Measurements from ENCODE around the gene SAC3D1.
"Not testable (repeated sequence)": the region's sequence is repeated elsewhere in the genome, so short reads cannot be mapped to it uniquely, and the experiment has no call there.

Gene SAC3D1

DNA sequence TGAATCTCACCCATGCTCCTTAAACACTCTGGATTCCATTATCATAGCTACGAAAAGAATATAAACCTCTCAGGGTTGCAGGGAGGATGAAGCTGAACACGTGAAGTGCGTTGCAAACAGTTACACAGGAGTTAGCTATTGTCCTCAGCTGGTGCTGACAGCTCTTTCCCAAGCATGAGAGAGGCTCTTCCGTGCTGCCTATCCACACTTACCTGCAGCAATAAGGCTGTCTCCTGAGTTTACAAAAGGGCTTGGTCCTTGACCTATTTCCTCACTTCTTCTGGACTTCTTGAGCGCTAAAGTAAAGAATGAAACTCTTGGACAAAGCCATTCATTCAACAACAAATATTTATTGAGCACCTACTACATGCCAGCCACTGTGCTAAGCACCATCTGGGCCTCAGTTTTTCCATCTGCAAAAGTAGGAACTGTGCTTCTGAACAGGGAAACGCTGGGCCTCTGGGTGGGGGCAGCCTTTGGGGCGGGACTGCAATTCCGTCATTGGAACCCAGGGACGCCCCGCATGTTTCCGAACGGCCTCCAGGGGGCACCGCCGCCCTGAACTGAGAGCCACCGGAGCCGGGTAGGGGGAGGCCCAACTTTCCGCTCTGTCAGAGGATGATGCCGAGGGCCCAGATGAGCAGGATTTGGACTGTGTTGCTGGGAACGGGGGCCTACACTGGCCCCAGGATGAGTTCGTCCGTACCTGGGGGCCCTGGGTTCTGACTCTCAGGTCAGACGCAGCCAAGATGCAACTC is 27.7 kb upstream of the SAC3D1 start:
- Histone ChIP-seq H3K9me3 (ENCODE audit: control insufficient read depth, low read length) (no peaks in the 10 kb centered on the region), H3K9ac (ENCODE audit: low read length) (peak overlapping the region; percentile 91), H3K27me3 (ENCODE audit: control insufficient read depth, insufficient read depth, low read length) (no peaks in the 10 kb centered on the region), H3K36me3 (ENCODE audit: control insufficient read depth, insufficient read depth, low read length) (peaks cover 1% of the 10 kb centered on the region), H3K4me1 (ENCODE audit: control insufficient read depth, insufficient read depth, low read length) (peaks cover 10% of the 10 kb centered on the region), H3K4me3 (ENCODE audit: low read length) (peak overlapping the region; percentile 96)

DNA sequence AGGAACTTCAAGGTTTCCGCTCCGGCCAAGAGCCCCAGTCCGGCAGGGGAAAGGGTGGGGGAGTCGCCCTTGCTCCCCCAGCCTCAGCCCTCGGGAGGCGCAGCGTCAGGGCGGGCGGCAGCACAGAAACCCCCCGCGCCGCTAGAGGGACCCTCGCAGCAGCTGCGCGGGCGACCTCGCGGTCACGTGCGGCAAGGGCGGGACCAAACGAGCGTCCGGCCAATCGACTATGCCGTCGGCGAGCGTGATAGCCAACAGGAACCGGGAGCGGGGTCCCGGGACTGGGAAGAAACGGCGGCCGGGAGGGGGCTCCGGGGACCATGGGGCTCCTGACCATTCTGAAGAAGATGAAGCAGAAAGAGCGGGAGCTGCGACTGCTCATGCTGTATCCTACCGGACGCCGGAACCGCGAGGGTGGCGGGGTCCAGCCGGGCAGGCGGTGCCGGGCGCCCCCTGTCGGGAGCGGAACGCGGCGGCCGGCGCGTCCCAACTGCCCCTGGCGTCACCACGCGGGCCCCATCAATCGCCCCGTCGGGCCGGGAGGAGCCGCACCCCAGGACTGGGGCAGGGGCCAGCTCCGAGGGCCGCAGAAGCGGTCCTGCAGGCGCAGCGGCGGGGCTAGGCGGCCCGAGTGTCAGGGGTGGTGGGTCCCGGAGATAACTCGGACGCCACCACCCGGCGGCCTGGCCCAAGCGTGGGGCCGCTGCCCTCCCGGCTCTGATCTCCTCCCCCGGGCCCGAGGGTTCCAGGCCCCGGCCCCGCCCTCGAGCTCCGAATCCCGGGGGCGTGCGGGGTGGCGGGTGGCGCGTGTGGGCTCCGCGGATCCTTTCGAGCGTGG is 26.9 kb upstream of the SAC3D1 start, which contains the start of gene ARL2:
ARL2 (plus strand) TSS at position 273 of the 838 bp plus-strand sequence; CDS start at position 321, 48 bp downstream.
- H3K4me1 ChIP-seq (ENCODE audit: control insufficient read depth, insufficient read depth, low read length) = peaks cover 10% of the 10 kb centered on the region
- peak within 1 kb of the TSS; percentile 91 for H3K9ac ChIP-seq (ENCODE audit: low read length)
- H3K27me3 ChIP-seq (ENCODE audit: control insufficient read depth, insufficient read depth, low read length) = no peaks in the 10 kb centered on the region
- H3K4me3 ChIP-seq (ENCODE audit: low read length) = peak within 1 kb of the TSS; percentile 96
- peaks cover 6% of the 10 kb centered on the region for H3K36me3 ChIP-seq (ENCODE audit: control insufficient read depth, insufficient read depth, low read length)
- H3K9me3 ChIP-seq (ENCODE audit: control insufficient read depth, low read length) = no peaks in the 10 kb centered on the region

DNA sequence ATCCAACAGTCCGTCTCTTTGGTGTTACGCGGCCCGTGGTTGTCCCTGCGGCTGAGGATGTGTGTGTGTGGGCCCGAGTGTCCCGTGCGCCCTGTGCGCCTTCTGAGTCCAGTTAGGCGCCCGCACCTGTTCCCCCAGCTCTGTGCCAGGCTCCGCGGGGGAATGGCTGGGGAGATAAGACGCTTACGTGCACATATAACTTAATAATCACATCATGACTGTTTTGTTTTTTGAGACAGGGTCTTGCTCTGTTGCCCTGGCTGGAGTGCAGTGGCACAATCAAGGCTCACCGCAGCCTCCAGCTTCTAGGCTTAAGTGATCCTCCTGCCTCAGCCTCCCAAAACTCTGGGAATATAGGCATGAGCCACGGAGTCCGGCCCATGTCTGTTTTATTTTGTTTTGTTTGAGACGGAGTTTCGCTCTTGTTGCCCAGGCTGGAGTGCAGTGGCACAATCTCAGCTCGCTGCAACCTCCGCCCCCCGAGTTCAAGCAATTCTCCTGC is 26.2 kb upstream of the SAC3D1 start:
- H3K36me3 ChIP-seq (ENCODE audit: control insufficient read depth, insufficient read depth, low read length) = peaks cover 6% of the 10 kb centered on the region
- peak overlapping the region; percentile 91 for H3K9ac ChIP-seq (ENCODE audit: low read length)
- no peaks in the 10 kb centered on the region for H3K9me3 ChIP-seq (ENCODE audit: control insufficient read depth, low read length)
- H3K27me3 ChIP-seq (ENCODE audit: control insufficient read depth, insufficient read depth, low read length) = no peaks in the 10 kb centered on the region
- peak overlapping the region; percentile 96 for H3K4me3 ChIP-seq (ENCODE audit: low read length)
- H3K4me1 ChIP-seq (ENCODE audit: control insufficient read depth, insufficient read depth, low read length) = peaks cover 10% of the 10 kb centered on the region

DNA sequence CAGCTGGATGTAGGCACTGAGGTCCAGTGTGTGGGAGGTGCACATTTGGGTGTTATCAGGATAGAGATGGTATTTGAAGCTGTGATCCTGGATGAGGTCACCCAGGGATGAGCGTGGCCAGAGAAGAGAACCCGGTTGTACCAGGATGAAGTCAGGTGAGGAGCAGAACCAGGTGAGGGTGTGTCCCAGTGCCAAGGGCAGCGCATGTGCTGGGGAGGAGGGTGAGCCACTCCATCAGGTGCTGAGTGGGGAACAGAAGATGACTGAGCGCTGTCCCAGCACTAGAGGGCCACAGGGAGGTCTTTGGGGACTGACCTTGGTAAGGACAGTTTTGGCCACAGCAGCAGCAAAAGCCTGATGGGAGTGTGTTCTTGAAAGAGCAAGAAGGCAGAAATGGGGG is 24.3 kb upstream of the SAC3D1 start:
- Histone ChIP-seq H3K9ac (ENCODE audit: low read length) (no peak overlapping the region), H3K4me3 (ENCODE audit: low read length) (no peak overlapping the region), H3K27me3 (ENCODE audit: control insufficient read depth, insufficient read depth, low read length) (no peaks in the 10 kb centered on the region), H3K9me3 (ENCODE audit: control insufficient read depth, low read length) (no peaks in the 10 kb centered on the region), H3K4me1 (ENCODE audit: control insufficient read depth, insufficient read depth, low read length) (peaks cover 10% of the 10 kb centered on the region), H3K36me3 (ENCODE audit: control insufficient read depth, insufficient read depth, low read length) (peaks cover 6% of the 10 kb centered on the region)

DNA sequence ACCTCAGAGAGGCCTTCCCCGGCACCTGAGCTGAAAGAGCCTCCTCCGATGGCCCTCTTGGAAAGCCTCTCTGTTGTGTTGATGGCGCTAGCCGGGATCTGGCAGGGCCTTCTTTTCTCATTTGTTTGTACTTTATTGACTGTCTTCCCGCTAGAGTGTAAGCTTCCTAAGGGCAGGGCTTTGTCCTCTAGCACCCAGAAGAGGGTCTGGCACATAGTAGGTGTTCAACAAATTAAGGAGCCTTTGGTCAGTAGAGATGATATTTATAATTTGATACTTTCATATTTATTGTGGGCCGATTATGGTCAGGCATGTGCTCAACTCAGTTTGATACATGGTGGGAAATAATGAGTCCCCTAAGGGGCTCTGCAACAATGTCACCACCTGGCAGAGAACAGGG is 23.1 kb upstream of the SAC3D1 start:
- H3K4me3 ChIP-seq (ENCODE audit: low read length) = no peak overlapping the region
- H3K9me3 ChIP-seq (ENCODE audit: control insufficient read depth, low read length) = no peaks in the 10 kb centered on the region
- H3K9ac ChIP-seq (ENCODE audit: low read length) = no peak overlapping the region
- peaks cover 8% of the 10 kb centered on the region for H3K4me1 ChIP-seq (ENCODE audit: control insufficient read depth, insufficient read depth, low read length)
- peaks cover 6% of the 10 kb centered on the region for H3K36me3 ChIP-seq (ENCODE audit: control insufficient read depth, insufficient read depth, low read length)
- H3K27me3 ChIP-seq (ENCODE audit: control insufficient read depth, insufficient read depth, low read length) = no peaks in the 10 kb centered on the region

DNA sequence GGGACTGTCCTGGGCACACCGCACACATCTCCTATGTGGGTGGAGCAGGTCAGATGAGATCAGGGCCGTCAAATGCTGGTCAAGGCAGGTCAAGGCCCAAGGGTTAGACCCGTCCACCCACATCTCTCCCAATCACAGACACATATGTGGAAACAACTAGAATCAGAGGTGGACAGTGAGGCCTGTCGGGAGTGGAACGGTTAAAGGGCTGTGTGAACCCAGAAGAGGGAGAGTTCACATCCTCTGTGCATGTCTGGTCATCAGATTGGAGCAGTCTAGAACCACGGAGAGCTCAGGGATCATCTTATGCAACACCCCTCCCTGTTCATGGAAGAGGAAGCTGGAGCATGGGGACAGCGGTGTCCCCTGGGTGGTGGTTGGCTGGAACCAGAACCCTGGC is 21.2 kb upstream of the SAC3D1 start:
- Histone ChIP-seq H3K27me3 (ENCODE audit: control insufficient read depth, insufficient read depth, low read length) (no peaks in the 10 kb centered on the region), H3K4me3 (ENCODE audit: low read length) (no peak overlapping the region), H3K36me3 (ENCODE audit: control insufficient read depth, insufficient read depth, low read length) (peaks cover 6% of the 10 kb centered on the region), H3K9me3 (ENCODE audit: control insufficient read depth, low read length) (no peaks in the 10 kb centered on the region), H3K4me1 (ENCODE audit: control insufficient read depth, insufficient read depth, low read length) (peaks cover under 1% of the 10 kb centered on the region), H3K9ac (ENCODE audit: low read length) (no peak overlapping the region)

DNA sequence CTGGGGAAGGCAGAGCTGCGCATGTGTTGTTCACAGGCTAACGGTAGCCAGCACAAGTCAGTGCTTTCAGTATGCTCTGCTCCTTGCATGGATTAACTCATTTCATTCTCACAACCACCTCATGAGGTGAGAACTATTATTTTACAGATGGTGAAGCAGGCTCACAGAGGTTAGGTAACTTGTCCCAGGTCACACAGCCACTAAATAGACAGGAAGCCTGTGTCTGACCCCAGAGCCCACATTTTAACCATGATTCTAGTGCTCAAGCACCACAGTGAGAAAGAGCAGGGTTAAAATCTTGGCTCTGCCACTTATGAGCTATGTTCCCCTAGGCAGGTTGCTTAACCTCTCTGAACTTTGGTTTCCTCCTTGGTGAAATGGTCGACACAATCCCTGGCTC is 20.0 kb upstream of the SAC3D1 start:
- Histone ChIP-seq H3K4me1 (ENCODE audit: control insufficient read depth, insufficient read depth, low read length) (no peaks in the 10 kb centered on the region), H3K9ac (ENCODE audit: low read length) (no peak overlapping the region), H3K4me3 (ENCODE audit: low read length) (no peak overlapping the region), H3K36me3 (ENCODE audit: control insufficient read depth, insufficient read depth, low read length) (peaks cover 6% of the 10 kb centered on the region), H3K9me3 (ENCODE audit: control insufficient read depth, low read length) (no peaks in the 10 kb centered on the region), H3K27me3 (ENCODE audit: control insufficient read depth, insufficient read depth, low read length) (no peaks in the 10 kb centered on the region)

DNA sequence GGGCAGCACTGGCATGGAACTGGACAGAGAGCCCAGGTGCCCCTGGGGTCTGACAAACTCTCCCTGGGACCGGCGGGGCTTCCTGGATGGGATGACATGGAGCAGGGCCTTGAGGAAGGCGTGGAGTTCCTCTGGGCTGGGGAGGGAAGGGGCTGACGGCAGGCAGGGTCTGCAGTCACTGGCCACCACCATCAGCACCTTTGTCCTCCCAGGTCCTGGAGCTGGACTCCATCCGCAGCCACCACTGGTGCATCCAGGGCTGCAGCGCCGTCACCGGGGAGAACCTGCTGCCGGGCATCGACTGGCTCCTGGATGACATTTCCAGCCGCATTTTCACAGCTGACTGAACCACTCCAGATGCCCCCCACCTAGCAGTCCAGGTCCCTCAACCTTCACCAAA is 19.5 kb upstream of the SAC3D1 start:
- Histone ChIP-seq H3K9me3 (ENCODE audit: control insufficient read depth, low read length) (no peaks in the 10 kb centered on the region), H3K4me1 (ENCODE audit: control insufficient read depth, insufficient read depth, low read length) (no peaks in the 10 kb centered on the region), H3K36me3 (ENCODE audit: control insufficient read depth, insufficient read depth, low read length) (peaks cover 6% of the 10 kb centered on the region), H3K27me3 (ENCODE audit: control insufficient read depth, insufficient read depth, low read length) (no peaks in the 10 kb centered on the region), H3K4me3 (ENCODE audit: low read length) (no peak overlapping the region), H3K9ac (ENCODE audit: low read length) (no peak overlapping the region)

DNA sequence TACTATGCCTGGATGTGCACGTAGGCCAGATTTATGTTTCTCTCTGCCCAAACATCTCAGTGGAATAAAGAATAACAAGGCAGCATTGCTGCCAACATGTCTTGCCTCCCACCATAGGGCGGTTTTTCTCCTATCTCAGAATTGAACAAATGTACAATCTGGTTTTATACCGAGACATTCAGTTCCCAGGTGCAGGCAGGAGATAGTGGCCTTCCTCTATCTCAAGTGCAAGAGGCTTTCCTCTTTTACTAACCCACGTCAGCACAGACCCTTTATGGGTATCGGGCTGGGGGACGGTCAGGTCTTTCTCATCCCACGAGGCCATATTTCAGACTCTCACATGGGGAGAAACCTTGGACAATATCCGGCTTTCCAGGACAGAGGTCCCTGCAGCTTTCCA is 17.5 kb upstream of the SAC3D1 start:
- H3K4me3 ChIP-seq (ENCODE audit: low read length); H3K4me1 ChIP-seq (ENCODE audit: control insufficient read depth, insufficient read depth, low read length); H3K27me3 ChIP-seq (ENCODE audit: control insufficient read depth, insufficient read depth, low read length); H3K36me3 ChIP-seq (ENCODE audit: control insufficient read depth, insufficient read depth, low read length); H3K9me3 ChIP-seq (ENCODE audit: control insufficient read depth, low read length); H3K9ac ChIP-seq (ENCODE audit: low read length): not testable (repeated sequence)

DNA sequence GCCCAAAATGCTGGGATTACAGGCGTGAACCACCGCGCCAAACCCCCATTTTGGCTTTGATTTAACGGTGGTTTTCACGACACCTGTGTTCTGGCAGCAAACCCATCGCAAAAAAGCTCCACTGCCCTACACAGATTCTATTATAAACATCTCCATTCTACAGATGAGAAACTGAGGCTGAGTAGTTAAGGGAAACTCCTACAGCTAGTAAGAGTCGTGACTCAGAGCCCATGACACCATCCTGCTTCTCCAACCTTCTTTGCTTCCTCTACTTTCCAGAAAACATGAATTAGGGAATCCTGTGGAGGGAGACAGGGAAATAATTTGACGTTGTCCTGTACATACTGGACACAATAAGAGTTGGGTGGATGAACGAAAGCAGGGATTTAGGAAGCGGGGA is 14.2 kb upstream of the SAC3D1 start:
- Histone ChIP-seq H3K9me3 (ENCODE audit: control insufficient read depth, low read length) (no peaks in the 10 kb centered on the region), H3K36me3 (ENCODE audit: control insufficient read depth, insufficient read depth, low read length) (no peaks in the 10 kb centered on the region), H3K9ac (ENCODE audit: low read length) (no peak overlapping the region), H3K27me3 (ENCODE audit: control insufficient read depth, insufficient read depth, low read length) (no peaks in the 10 kb centered on the region), H3K4me3 (ENCODE audit: low read length) (peak overlapping the region; percentile 50), H3K4me1 (ENCODE audit: control insufficient read depth, insufficient read depth, low read length) (peaks cover 5% of the 10 kb centered on the region)

DNA sequence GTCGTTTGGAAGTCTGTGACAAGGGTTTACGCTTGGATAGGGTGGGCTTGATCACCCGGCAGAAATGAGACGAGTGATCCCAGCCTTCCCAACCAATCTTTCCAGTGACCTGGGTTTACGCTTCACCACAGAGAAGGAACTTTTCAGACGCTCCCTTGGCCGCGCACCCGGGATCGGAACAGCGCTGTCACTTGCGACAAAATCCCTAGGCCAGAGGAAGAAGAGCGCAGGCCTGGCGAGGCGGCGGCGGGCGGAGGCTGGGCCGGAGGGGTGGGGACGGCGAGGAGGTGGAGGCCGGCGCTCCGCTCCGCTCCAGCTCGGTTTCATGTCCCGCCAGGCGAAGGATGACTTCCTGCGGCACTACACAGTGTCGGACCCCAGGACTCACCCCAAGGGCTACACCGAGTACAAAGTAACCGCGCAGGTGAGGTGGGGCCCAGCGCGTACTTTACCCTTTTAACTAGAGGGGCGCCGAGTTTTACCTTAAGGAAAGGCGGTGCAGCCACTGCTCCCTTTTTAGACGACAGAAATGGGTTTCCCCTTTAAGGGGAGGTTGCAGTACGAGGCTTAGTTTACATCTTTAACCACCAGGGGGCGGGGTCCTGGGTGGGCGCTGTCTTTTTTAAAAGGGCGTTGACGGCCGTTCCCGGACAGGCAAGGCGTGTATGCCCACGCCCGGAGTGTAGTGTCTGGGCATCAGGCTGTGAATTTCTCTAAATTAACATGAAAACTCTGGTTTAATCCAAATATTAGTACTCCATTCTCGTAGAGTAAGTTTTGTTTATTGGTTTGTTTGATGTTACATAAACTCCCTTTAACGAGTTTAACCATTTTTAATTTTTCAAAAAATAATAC is 13.6 kb upstream of the SAC3D1 start, which contains the start of gene SNX15:
SNX15 (plus strand) TSS at position 227 of the 855 bp plus-strand sequence; CDS start at position 326, 99 bp downstream.
- Histone ChIP-seq H3K9me3 (ENCODE audit: control insufficient read depth, low read length) (no peaks in the 10 kb centered on the region), H3K4me3 (ENCODE audit: low read length) (peak within 1 kb of the TSS; percentile 50), H3K4me1 (ENCODE audit: control insufficient read depth, insufficient read depth, low read length) (peaks cover 5% of the 10 kb centered on the region), H3K36me3 (ENCODE audit: control insufficient read depth, insufficient read depth, low read length) (no peaks in the 10 kb centered on the region), H3K9ac (ENCODE audit: low read length) (peak within 1 kb of the TSS; percentile 76), H3K27me3 (ENCODE audit: control insufficient read depth, insufficient read depth, low read length) (no peaks in the 10 kb centered on the region)
